GM10248 (cell line): Measurements from ENCODE around the gene EEPD1.

Experiments used
- CTCF ChIA-PET: fragments of 300-600 bp; sonication (Branson Sonifier 250); formaldehyde crosslinking; extraction: SDS; loops from one replicate; lab custom pipeline; 2021; ENCODE audit warnings: antibody characterized with exemption; lab: Yijun Ruan, JAX
- POLR2A ChIA-PET: fragments of 350-650 bp; sonication (Branson Sonifier 250); formaldehyde crosslinking; extraction: SDS; loops from one replicate; lab custom pipeline; 2020; ENCODE audit warnings: antibody characterized with exemption; lab: Yijun Ruan, JAX
- DNase-seq: peaks from one replicate; pipeline ENCODE4 v3.0.0; 2012; ENCODE audit errors: extremely low spot score
- TF ChIP-seq, protein P1 (sequence below): IDR thresholded peaks from 2 replicates; pipeline ENCODE4 v1.5.1; 2012; ENCODE audit warnings: mild to moderate bottlenecking, low read depth; ENCODE audit errors: extremely low read depth, missing control alignments, control extremely low read depth

The EEPD1 gene

GRCh38 chr7:36131026-36131425 lies 22.0 kb upstream of the EEPD1 start:
- no peak for DNase-seq
- TF ChIP-seq, protein P1, sequence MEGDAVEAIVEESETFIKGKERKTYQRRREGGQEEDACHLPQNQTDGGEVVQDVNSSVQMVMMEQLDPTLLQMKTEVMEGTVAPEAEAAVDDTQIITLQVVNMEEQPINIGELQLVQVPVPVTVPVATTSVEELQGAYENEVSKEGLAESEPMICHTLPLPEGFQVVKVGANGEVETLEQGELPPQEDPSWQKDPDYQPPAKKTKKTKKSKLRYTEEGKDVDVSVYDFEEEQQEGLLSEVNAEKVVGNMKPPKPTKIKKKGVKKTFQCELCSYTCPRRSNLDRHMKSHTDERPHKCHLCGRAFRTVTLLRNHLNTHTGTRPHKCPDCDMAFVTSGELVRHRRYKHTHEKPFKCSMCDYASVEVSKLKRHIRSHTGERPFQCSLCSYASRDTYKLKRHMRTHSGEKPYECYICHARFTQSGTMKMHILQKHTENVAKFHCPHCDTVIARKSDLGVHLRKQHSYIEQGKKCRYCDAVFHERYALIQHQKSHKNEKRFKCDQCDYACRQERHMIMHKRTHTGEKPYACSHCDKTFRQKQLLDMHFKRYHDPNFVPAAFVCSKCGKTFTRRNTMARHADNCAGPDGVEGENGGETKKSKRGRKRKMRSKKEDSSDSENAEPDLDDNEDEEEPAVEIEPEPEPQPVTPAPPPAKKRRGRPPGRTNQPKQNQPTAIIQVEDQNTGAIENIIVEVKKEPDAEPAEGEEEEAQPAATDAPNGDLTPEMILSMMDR = no peak
- ChIA-PET CTCF (no interaction called here), POLR2A (no interaction called here)

- no peak for DNase-seq
- CTCF ChIA-PET = no interaction called here
- TF ChIP-seq, protein P1 = no peak
- POLR2A ChIA-PET = no interaction called here
Measured at GRCh38 chr7:36131499-36131898, 21.6 kb upstream of the EEPD1 start.

DNA sequence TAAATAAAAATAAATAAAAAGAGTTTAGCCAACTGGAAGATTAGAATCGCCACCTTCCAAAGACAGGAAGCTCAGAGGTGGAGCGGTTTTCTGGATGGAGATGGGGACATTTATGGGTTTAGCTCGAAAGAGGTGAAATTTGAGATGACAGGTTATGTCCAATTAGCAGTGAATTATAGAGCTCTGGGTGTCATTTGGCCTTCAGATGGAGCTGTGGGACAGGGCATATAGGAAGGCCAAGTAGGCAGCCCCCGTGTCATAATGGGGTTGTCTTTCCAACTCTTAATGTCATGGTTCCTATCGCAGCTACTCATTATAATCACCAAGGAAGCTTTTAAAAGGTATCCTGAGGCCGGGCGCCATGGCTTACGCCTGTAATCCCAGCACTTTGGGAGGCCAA lies 21.0 kb upstream of the EEPD1 start:
- POLR2A ChIA-PET = no interaction called here
- TF ChIP-seq, protein P1 = no peak
- CTCF ChIA-PET = no interaction called here
- no peak for DNase-seq

GRCh38 chr7:36135700-36136099 lies 17.4 kb upstream of the EEPD1 start:
- ChIA-PET CTCF (interaction anchor here (1.5 kb wide), 1 partner anchor 9 kb away, joined by 3 read pairs; no protein-coding TSS in a partner anchor), POLR2A (no interaction called here)
- TF ChIP-seq, protein P1 = no peak
- DNase-seq = no peak

GRCh38 chr7:36137258-36137657 lies 15.8 kb upstream of the EEPD1 start:
- TF ChIP-seq, protein P1 = no peak
- CTCF ChIA-PET = interaction anchor here (1.5 kb wide), 1 partner anchor 10 kb away, joined by 3 read pairs; no protein-coding TSS in a partner anchor
- POLR2A ChIA-PET = no interaction called here
- no peak for DNase-seq

DNA sequence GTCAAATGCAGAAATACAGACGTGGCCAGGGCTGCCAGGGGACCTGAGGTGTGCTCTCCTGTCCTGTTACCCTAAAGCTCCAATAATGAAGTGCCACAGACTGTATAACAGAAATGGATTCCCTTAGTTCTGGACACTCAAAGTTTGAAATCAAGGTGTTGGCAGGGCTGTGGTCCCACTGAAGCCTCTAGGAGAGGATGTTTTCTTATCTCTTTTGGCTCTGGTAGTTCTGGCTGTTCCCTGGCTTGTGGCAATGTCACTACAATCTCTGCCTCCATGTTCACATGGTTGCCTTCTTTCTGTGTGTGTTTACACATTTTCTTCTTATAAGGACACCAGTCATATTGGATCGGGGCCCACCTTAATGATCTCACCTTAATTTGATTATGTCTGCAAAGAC lies 15.3 kb upstream of the EEPD1 start:
- CTCF ChIA-PET = no interaction called here
- DNase-seq = no peak
- TF ChIP-seq, protein P1 = no peak
- POLR2A ChIA-PET = no interaction called here

DNA sequence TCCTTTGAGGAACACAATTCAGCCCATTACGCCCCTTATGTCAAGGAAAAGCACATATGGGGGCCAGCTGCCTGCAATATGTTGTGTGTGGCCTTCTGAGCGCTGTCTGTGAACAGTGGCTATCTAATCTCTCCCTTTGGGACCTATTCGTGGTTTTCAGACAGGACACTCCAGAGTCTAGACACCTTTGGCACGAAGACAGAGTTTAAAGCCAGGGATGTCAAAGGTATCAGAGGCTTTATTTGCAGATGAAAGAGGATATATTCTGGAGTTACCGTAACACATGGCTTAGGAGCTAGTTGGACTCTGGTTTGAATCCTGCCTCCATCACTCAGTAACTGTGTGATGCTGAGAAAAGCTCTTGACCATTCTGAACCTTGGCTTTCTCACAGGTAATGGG lies 14.8 kb upstream of the EEPD1 start:
- POLR2A ChIA-PET = no interaction called here
- DNase-seq = no peak
- CTCF ChIA-PET = interaction anchor here (1.3 kb wide), 1 partner anchor 9 kb away, joined by 6 read pairs; no protein-coding TSS in a partner anchor
- TF ChIP-seq, protein P1 = no peak
